Mammary epithelial cell (primary cell): ENCODE results near the gene NUAK2.

Experiments used
- EZH2 ChIP-seq: IDR thresholded peaks from 2 replicates; pipeline ENCODE4 v1.6.1; 2012; ENCODE audit warnings: low read length, inconsistent platforms, borderline replicate concordance
- TF ChIP-seq, protein P1 (sequence below), 2 donors: IDR thresholded peaks in 1 of 2; conservative IDR thresholded peaks in 1 of 2; 2 replicates each; pipeline ENCODE4 v1.5.1; 2011 to 2012; ENCODE audit warnings: inconsistent platforms in 2 of 2, low read length in 2 of 2, mild to moderate bottlenecking in 2 of 2, control low read depth in 1 of 2, low read depth in 1 of 2; ENCODE audit not compliant: insufficient read depth in 1 of 2; ENCODE audit errors: extremely low read depth in 1 of 2

DNA sequence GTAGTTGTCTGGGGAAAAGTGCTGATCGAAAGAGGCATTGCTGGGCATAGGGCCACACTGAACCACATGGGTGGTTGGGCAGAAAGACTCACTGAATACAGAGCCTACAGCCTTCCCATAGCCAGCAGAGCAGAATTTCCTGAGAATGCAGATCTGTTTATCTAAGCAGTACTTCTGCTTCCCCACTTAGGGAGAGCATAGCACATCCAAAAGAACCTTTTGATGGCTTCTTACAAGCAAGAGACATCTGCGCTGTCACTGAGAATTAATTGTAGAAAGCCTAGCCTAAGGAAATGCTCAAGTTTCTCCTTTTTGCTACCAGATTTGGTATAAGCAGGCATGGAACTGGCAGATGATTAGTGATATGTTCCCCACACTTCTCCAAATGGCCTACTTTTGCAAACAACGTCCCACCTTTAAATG is 48.2 kb upstream of the NUAK2 start:
- TF ChIP-seq, protein P1, sequence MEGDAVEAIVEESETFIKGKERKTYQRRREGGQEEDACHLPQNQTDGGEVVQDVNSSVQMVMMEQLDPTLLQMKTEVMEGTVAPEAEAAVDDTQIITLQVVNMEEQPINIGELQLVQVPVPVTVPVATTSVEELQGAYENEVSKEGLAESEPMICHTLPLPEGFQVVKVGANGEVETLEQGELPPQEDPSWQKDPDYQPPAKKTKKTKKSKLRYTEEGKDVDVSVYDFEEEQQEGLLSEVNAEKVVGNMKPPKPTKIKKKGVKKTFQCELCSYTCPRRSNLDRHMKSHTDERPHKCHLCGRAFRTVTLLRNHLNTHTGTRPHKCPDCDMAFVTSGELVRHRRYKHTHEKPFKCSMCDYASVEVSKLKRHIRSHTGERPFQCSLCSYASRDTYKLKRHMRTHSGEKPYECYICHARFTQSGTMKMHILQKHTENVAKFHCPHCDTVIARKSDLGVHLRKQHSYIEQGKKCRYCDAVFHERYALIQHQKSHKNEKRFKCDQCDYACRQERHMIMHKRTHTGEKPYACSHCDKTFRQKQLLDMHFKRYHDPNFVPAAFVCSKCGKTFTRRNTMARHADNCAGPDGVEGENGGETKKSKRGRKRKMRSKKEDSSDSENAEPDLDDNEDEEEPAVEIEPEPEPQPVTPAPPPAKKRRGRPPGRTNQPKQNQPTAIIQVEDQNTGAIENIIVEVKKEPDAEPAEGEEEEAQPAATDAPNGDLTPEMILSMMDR (conservative IDR thresholded peaks at IDR 0.05 in 1 of 2, IDR thresholded peaks at IDR 0.05 in 1 of 2; ENCODE audit: extremely low read depth in 1 of 2, insufficient read depth in 1 of 2, low read depth in 1 of 2, low read length in 2 of 2), result no peak
- no peak for TF ChIP-seq EZH2
